ENCODE measurements around the gene OGA. TPM values are rescaled to one million over a fixed set of nuclear protein-coding genes. Genes with fewer than 3 reads are reported as not detected.

OGA gene
- total RNA-seq, 1 donor from 2014 or later: 113 TPM

- H3K9me3 Mint-ChIP-seq: no peaks in the 10 kb centered on the region
- H3K4me1 Mint-ChIP-seq (ENCODE audit: low read depth): peaks cover 53% of the 10 kb centered on the region
- peaks cover 10% of the 10 kb centered on the region for H3K36me3 Mint-ChIP-seq (ENCODE audit: low read depth)
- peak within 1 kb of the TSS; percentile 14 for H3K27ac Mint-ChIP-seq
- peak; percentile 37 for DNase-seq (ENCODE audit: low spot score)
- peak within 1 kb of the TSS; percentile 72 for H3K4me3 Mint-ChIP-seq
- peaks cover 18% of the 10 kb centered on the region for H3K27me3 Mint-ChIP-seq (ENCODE audit: insufficient read depth)
- intact Hi-C loops (cut with micrococcal nuclease): loop anchor here (2.0 to 5.0 kb wide), 2 partner anchors 15 to 659 kb away; partner anchors contain the start of genes ACTR1A and SUFU
Measured at GRCh38 chr10:101843032-101844021, 25.1 kb upstream of the OGA start, which contains the start of gene KCNIP2. Gene KCNIP2, minus strand, starts transcription at chr10:101843800. Its CDS starts 232 bp downstream, at chr10:101843568.

- Mint-ChIP-seq H3K9me3 (no peaks in the 10 kb centered on the region), H3K36me3 (ENCODE audit: low read depth) (peaks cover 4% of the 10 kb centered on the region), H3K4me1 (ENCODE audit: low read depth) (peaks cover 53% of the 10 kb centered on the region), H3K27ac (no peak overlapping the region), H3K4me3 (no peak overlapping the region), H3K27me3 (ENCODE audit: insufficient read depth) (peaks cover 18% of the 10 kb centered on the region)
- DNase-seq (ENCODE audit: low spot score): no peak
- intact Hi-C loops (cut with micrococcal nuclease): loop anchor here (2.0 to 5.0 kb wide), 3 partner anchors 17 to 660 kb away; partner anchors contain the start of genes ACTR1A, HPS6 and SUFU
Measured at GRCh38 chr10:101841826-101842225, 23.6 kb upstream of the OGA start.

- Mint-ChIP-seq H3K27ac (peak overlapping the region; percentile 77), H3K4me1 (ENCODE audit: low read depth) (peaks cover 55% of the 10 kb centered on the region), H3K9me3 (no peaks in the 10 kb centered on the region), H3K27me3 (ENCODE audit: insufficient read depth) (peaks cover 18% of the 10 kb centered on the region), H3K36me3 (ENCODE audit: low read depth) (peaks cover 4% of the 10 kb centered on the region), H3K4me3 (peak overlapping the region; percentile 85)
- peak; percentile 71 for DNase-seq (ENCODE audit: low spot score)
- intact Hi-C loops (cut with micrococcal nuclease): loop anchor here (1.0 to 5.0 kb wide), 6 partner anchors 48 to 661 kb away; partner anchors contain the start of genes ACTR1A, ARMH3, HPS6 and SUFU
Measured at GRCh38 chr10:101840741-101841453, 22.7 kb upstream of the OGA start.

GRCh38 chr10:101840102-101840684, 21.9 kb upstream of the OGA start:
- Mint-ChIP-seq H3K9me3 (no peaks in the 10 kb centered on the region), H3K27me3 (ENCODE audit: insufficient read depth) (peaks cover 18% of the 10 kb centered on the region), H3K4me1 (ENCODE audit: low read depth) (peaks cover 60% of the 10 kb centered on the region), H3K36me3 (ENCODE audit: low read depth) (peaks cover 4% of the 10 kb centered on the region), H3K27ac (peak overlapping the region; percentile 77), H3K4me3 (peak overlapping the region; percentile 85)
- intact Hi-C loops (cut with micrococcal nuclease): loop anchor here (1.0 to 5.0 kb wide), 6 partner anchors 49 to 662 kb away; partner anchors contain the start of genes ACTR1A, ARMH3, HPS6 and SUFU
- no peak for DNase-seq (ENCODE audit: low spot score)

- peaks cover 18% of the 10 kb centered on the region for H3K27me3 Mint-ChIP-seq (ENCODE audit: insufficient read depth)
- no peak overlapping the region for H3K27ac Mint-ChIP-seq
- H3K9me3 Mint-ChIP-seq: no peaks in the 10 kb centered on the region
- peaks cover 6% of the 10 kb centered on the region for H3K36me3 Mint-ChIP-seq (ENCODE audit: low read depth)
- peak; percentile 62 for DNase-seq (ENCODE audit: low spot score)
- intact Hi-C loops (cut with micrococcal nuclease): loop anchor here (1.0 to 5.0 kb wide), 7 partner anchors 8 to 663 kb away; partner anchors contain the start of genes ACTR1A, ARMH3, HPS6 and SUFU
- H3K4me1 Mint-ChIP-seq (ENCODE audit: low read depth): peaks cover 66% of the 10 kb centered on the region
- H3K4me3 Mint-ChIP-seq: peak overlapping the region; percentile 85
Measured at GRCh38 chr10:101839416-101840063, 21.3 kb upstream of the OGA start.

GRCh38 chr10:101839002-101839401, 20.8 kb upstream of the OGA start:
- Mint-ChIP-seq H3K4me3 (peak overlapping the region; percentile 85), H3K9me3 (no peaks in the 10 kb centered on the region), H3K36me3 (ENCODE audit: low read depth) (peaks cover 6% of the 10 kb centered on the region), H3K27me3 (ENCODE audit: insufficient read depth) (peaks cover 14% of the 10 kb centered on the region), H3K27ac (no peak overlapping the region), H3K4me1 (ENCODE audit: low read depth) (peaks cover 66% of the 10 kb centered on the region)
- DNase-seq (ENCODE audit: low spot score): no peak
- intact Hi-C loops (cut with micrococcal nuclease): loop anchor here (1.0 kb wide), 1 partner anchor 8 kb away; no protein-coding TSS in a partner anchor

GRCh38 chr10:101838416-101838970, 20.2 kb upstream of the OGA start:
- Mint-ChIP-seq H3K4me1 (ENCODE audit: low read depth) (peaks cover 69% of the 10 kb centered on the region), H3K4me3 (no peak overlapping the region), H3K27ac (no peak overlapping the region), H3K9me3 (no peaks in the 10 kb centered on the region), H3K27me3 (ENCODE audit: insufficient read depth) (peaks cover 13% of the 10 kb centered on the region), H3K36me3 (ENCODE audit: low read depth) (peaks cover 6% of the 10 kb centered on the region)
- DNase-seq (ENCODE audit: low spot score): no peak
- intact Hi-C loops (cut with micrococcal nuclease): no loop called here

- H3K36me3 Mint-ChIP-seq (ENCODE audit: low read depth): peaks cover 2% of the 10 kb centered on the region
- no peak for DNase-seq (ENCODE audit: low spot score)
Measured at GRCh38 chr10:101837748-101838147, 19.5 kb upstream of the OGA start.

GRCh38 chr10:101835362-101835761, 17.1 kb upstream of the OGA start:
- no peak overlapping the region for H3K27ac Mint-ChIP-seq
- H3K27me3 Mint-ChIP-seq (ENCODE audit: insufficient read depth): peaks cover 4% of the 10 kb centered on the region
- no peak overlapping the region for H3K4me3 Mint-ChIP-seq
- no peaks in the 10 kb centered on the region for H3K9me3 Mint-ChIP-seq
- H3K4me1 Mint-ChIP-seq (ENCODE audit: low read depth): peaks cover 65% of the 10 kb centered on the region
- intact Hi-C loops (cut with micrococcal nuclease): no loop called here
- peaks cover 2% of the 10 kb centered on the region for H3K36me3 Mint-ChIP-seq (ENCODE audit: low read depth)
- DNase-seq (ENCODE audit: low spot score): no peak

More at GRCh38 chr10:101837748-101838147, 19.5 kb upstream of the OGA start:
- Mint-ChIP-seq H3K9me3 (no peaks in the 10 kb centered on the region), H3K4me1 (ENCODE audit: low read depth) (peaks cover 70% of the 10 kb centered on the region), H3K4me3 (no peak overlapping the region), H3K27ac (no peak overlapping the region), H3K27me3 (ENCODE audit: insufficient read depth) (peaks cover 9% of the 10 kb centered on the region)
- intact Hi-C loops (cut with micrococcal nuclease): no loop called here

- intact Hi-C loops (cut with micrococcal nuclease): loop anchor here (5.0 kb wide), 1 partner anchor 878 kb away; the partner anchor contains the start of genes ARL3 and SFXN2
- peaks cover under 1% of the 10 kb centered on the region for H3K27me3 Mint-ChIP-seq (ENCODE audit: insufficient read depth)
- peaks cover 63% of the 10 kb centered on the region for H3K4me1 Mint-ChIP-seq (ENCODE audit: low read depth)
- no peaks in the 10 kb centered on the region for H3K9me3 Mint-ChIP-seq
- no peak overlapping the region for H3K4me3 Mint-ChIP-seq
- DNase-seq (ENCODE audit: low spot score): no peak
- peak overlapping the region; percentile 13 for H3K27ac Mint-ChIP-seq
- H3K36me3 Mint-ChIP-seq (ENCODE audit: low read depth): peaks cover 2% of the 10 kb centered on the region
Measured at GRCh38 chr10:101834341-101834740, 16.1 kb upstream of the OGA start.

- H3K27me3 Mint-ChIP-seq (ENCODE audit: insufficient read depth): no peaks in the 10 kb centered on the region
- no peaks in the 10 kb centered on the region for H3K9me3 Mint-ChIP-seq
- H3K27ac Mint-ChIP-seq: peak overlapping the region; percentile 13
- DNase-seq (ENCODE audit: low spot score): no peak
- H3K36me3 Mint-ChIP-seq (ENCODE audit: low read depth): peaks cover 2% of the 10 kb centered on the region
- intact Hi-C loops (cut with micrococcal nuclease): loop anchor here (5.0 kb wide), 1 partner anchor 879 kb away; the partner anchor contains the start of genes ARL3 and SFXN2
- H3K4me3 Mint-ChIP-seq: peak overlapping the region; percentile 13
- H3K4me1 Mint-ChIP-seq (ENCODE audit: low read depth): peaks cover 56% of the 10 kb centered on the region
Measured at GRCh38 chr10:101833466-101833865, 15.2 kb upstream of the OGA start.
